Peyer's patch (tissue), 4 donors: ENCODE results near the gene ZNF697. TPM values are rescaled to one million over a fixed set of nuclear protein-coding genes. Genes with fewer than 3 reads are reported as not detected.

Experiments
- DNase-seq, 3 donors: peaks; one replicate each; pipeline ENCODE4 v3.0.0-alpha.2; 2017 to 2019
- H3K27ac ChIP-seq, 4 donors: fragments of 200-600 bp; sonication (generic); one replicate each; pipeline ENCODE4 v1.5.1; 2016 to 2019
- H3K27me3 ChIP-seq, 2 donors: fragments of 200-600 bp; sonication (generic); one replicate each; pipeline ENCODE4 v1.5.1; 2019
- H3K36me3 ChIP-seq, 3 donors: fragments of 200-600 bp; sonication (generic); one replicate each; pipeline ENCODE4 v1.5.1; 2016 to 2019
- H3K4me1 ChIP-seq, 4 donors: fragments of 200-600 bp; sonication (generic); one replicate each; pipeline ENCODE4 v1.5.1; 2016 to 2019
- H3K4me3 ChIP-seq, 4 donors: fragments of 200-600 bp; sonication (generic); 1 replicate in 3 of 4; 2 replicates in 1 of 4; pipeline ENCODE4 v1.5.1; 2016 to 2019; ENCODE audit warnings: mild to moderate bottlenecking in 1 of 4
- H3K9me3 ChIP-seq, 4 donors: fragments of 200-600 bp; sonication (generic); one replicate each; pipeline ENCODE4 v1.5.1; 2016 to 2019; ENCODE audit warnings: mild to moderate bottlenecking in 1 of 4
- POLR2A ChIP-seq, 2 donors: fragments of 450-650 bp; IDR thresholded peaks; one replicate each; pipeline ENCODE4 v1.5.1; 2017; ENCODE audit warnings: antibody characterized with exemption in 2 of 2, mild to moderate bottlenecking in 2 of 2, moderate library complexity in 2 of 2
- total RNA-seq, 4 donors: library from RNA; depleted of rRNA; stranded (reverse); fragments of >200 nt; gene quantifications; one replicate each; pipeline ENCODE4 v1.1.0, GENCODE V29; 2016
- TF ChIP-seq, protein P1 (sequence below), 6 experiments: fragments of 450-650 bp in 4 of 6; fragments of 200-600 bp in 2 of 6; sonication (generic) in 1 of 6; IDR thresholded peaks; one replicate each; pipeline ENCODE4 v1.5.1; 2017 to 2019; ENCODE audit warnings: antibody characterized with exemption in 6 of 6, mild to moderate bottlenecking in 3 of 6, moderate library complexity in 1 of 6

The ZNF697 gene
- total RNA-seq, 4 donors from 2014 or later: 4.4 to 6.3 (median 5.0) TPM

DNA sequence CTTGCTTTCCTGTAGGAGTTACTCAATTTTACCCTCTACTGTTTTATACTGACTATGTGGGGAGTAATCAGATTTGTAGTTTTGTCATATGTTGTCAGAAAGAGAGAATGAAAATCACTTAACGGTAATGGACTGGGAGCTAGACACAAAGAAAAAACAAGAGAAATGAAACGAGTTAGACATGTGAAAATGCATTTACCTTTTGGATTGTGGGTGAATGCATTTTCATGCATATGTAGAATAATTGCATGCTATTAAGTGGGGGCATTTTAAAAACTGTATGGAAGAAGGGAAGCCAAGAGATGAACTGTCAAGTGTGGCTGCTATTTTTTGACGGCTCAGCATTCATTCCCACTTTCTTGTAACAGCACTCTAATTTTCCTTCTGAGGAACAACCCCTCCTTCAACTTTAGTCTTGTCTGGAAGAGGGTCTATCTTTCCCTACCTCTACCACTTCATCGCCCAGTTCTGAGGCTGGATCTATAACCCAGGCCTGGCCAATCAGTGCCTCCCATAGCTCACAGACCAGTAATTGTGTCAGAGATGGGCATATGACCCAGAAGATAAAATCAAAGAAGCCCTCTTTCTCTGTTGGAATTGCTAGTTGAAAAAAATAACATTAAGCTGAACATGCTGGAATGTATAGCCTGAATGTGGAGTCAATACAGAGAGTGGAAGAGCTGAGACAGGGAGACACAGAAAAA lies 5.2 kb upstream of the ZNF697 start:
- no peaks in the 10 kb centered on the region for H3K36me3 ChIP-seq
- H3K9me3 ChIP-seq: no peaks in the 10 kb centered on the region
- no peak overlapping the region for H3K4me3 ChIP-seq
- no peak for TF ChIP-seq POLR2A (IDR thresholded peaks at IDR 0.05)
- TF ChIP-seq, protein P1, sequence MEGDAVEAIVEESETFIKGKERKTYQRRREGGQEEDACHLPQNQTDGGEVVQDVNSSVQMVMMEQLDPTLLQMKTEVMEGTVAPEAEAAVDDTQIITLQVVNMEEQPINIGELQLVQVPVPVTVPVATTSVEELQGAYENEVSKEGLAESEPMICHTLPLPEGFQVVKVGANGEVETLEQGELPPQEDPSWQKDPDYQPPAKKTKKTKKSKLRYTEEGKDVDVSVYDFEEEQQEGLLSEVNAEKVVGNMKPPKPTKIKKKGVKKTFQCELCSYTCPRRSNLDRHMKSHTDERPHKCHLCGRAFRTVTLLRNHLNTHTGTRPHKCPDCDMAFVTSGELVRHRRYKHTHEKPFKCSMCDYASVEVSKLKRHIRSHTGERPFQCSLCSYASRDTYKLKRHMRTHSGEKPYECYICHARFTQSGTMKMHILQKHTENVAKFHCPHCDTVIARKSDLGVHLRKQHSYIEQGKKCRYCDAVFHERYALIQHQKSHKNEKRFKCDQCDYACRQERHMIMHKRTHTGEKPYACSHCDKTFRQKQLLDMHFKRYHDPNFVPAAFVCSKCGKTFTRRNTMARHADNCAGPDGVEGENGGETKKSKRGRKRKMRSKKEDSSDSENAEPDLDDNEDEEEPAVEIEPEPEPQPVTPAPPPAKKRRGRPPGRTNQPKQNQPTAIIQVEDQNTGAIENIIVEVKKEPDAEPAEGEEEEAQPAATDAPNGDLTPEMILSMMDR (IDR thresholded peaks at IDR 0.05): no peak
- H3K4me1 ChIP-seq: peaks cover 0 to 2% (median 0%) of the 10 kb centered on the region in 4 donors
- no peak for DNase-seq
- H3K27me3 ChIP-seq: no peaks in the 10 kb centered on the region
- H3K27ac ChIP-seq: no peak overlapping the region

DNA sequence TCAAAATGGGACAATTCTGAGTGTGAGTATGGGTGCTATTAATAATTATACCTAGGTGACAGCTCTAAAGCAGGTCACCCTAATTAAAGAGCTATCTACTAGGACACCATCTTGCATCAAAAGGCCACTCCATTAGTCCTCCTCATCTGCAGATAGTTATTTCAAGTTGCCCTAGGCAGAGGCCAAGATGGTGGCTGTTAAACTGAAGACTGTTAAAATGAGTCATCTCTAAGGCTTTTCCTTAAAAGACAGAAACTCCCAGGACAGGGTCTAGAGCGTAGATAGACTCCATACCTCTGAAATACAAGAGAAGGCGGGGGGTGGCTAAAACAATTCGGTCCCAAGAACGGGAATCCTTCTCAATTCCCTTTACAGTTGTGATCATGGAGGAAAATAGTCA lies 4.5 kb upstream of the ZNF697 start:
- H3K36me3 ChIP-seq: no peaks in the 10 kb centered on the region
- TF ChIP-seq POLR2A (IDR thresholded peaks at IDR 0.05): no peak
- TF ChIP-seq, protein P1 (IDR thresholded peaks at IDR 0.05): no peak
- DNase-seq: no peak
- H3K4me3 ChIP-seq: no peak overlapping the region
- no peak overlapping the region for H3K27ac ChIP-seq
- peaks cover 0 to 9% (median 0%) of the 10 kb centered on the region in 4 donors for H3K4me1 ChIP-seq
- H3K27me3 ChIP-seq: no peaks in the 10 kb centered on the region
- no peaks in the 10 kb centered on the region for H3K9me3 ChIP-seq

DNA sequence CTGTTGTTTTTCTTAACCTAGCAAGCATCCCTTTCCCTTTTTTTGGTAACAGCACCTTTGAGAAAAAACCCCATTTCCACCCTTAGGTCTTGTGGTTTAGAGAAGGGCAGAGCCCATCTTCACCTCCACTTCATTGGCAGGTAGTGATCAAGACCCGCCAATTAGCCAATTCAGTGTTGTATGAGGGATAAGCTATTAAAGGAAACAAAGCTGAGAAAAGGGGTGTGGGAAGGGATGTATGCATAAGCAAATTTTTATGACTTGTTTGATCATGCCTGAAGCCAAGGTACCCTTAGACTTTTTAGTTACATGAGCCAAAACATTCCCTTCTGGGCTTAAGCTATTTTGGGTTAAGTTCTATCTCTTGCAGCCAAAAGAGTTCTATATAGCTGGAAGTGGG lies 3.6 kb upstream of the ZNF697 start:
- Histone ChIP-seq H3K27me3 (no peaks in the 10 kb centered on the region), H3K4me3 (no peak overlapping the region), H3K27ac (no peak overlapping the region), H3K4me1 (peaks cover 0 to 9% (median 4%) of the 10 kb centered on the region in 4 donors), H3K36me3 (no peaks in the 10 kb centered on the region), H3K9me3 (no peaks in the 10 kb centered on the region)
- DNase-seq: no peak
- no peak for TF ChIP-seq POLR2A (IDR thresholded peaks at IDR 0.05)
- TF ChIP-seq, protein P1 (IDR thresholded peaks at IDR 0.05): no peak

DNA sequence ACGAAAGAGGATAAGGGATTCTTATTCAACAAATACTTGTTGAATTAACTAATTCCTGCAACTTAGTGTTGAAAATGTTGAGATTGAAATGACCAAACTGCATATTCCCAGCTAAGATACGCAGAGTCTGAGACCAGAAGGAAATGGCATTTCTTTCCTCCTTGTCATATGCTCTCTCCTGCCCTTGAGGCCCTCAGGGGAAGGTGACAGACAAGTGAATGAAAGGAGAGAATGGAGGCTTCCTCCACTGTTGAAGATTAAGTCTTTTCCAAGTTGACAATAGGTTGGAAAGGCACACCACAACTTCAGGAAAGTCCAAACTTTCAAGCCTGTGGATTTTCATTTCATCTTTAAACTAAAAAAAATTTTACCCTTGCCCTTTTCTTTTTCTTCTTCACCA lies 3.1 kb upstream of the ZNF697 start:
- Histone ChIP-seq H3K4me3 (no peak overlapping the region), H3K9me3 (no peaks in the 10 kb centered on the region), H3K27me3 (no peaks in the 10 kb centered on the region), H3K4me1 (peaks cover 0 to 9% (median 4%) of the 10 kb centered on the region in 4 donors), H3K36me3 (no peaks in the 10 kb centered on the region), H3K27ac (no peak overlapping the region)
- no peak for DNase-seq
- TF ChIP-seq, protein P1 (IDR thresholded peaks at IDR 0.05): no peak
- TF ChIP-seq POLR2A (IDR thresholded peaks at IDR 0.05): no peak

DNA sequence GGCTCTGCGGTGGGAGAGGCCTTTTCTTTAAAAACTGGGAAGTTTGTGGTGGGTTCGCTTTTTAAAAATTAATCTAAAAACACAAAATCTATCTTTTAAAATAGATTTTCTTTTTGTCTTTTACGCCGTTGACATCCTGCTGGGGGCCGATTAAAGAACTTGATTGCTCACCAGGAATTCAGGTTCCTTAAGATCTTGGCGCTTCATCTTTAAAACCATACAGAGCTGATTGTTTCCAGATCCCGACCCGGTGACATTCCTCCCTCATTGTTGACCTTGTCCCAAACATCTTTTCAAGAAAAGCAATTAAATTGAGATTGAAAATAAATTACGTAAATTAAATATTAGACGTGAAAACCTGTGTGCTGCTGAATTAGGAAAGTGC lies 546 bp upstream of the ZNF697 start:
- TF ChIP-seq, protein P1 (IDR thresholded peaks at IDR 0.05): no peak
- TF ChIP-seq POLR2A (IDR thresholded peaks at IDR 0.05): no peak
- no peaks in the 10 kb centered on the region for H3K27me3 ChIP-seq
- DNase-seq: no peak

More for the DNA sequence above, 546 bp upstream of the ZNF697 start:
- H3K9me3 ChIP-seq: no peaks in the 10 kb centered on the region
- H3K27ac ChIP-seq: peak overlapping the region; percentile 67 to 87 (median 78)
- H3K36me3 ChIP-seq: no peaks in the 10 kb centered on the region
- peaks cover 0 to 9% (median 4%) of the 10 kb centered on the region in 4 donors for H3K4me1 ChIP-seq
- peak overlapping the region; percentile 49 to 92 (median 73) for H3K4me3 ChIP-seq
